Lung (tissue), 12 donors: ENCODE measurements around the gene MYLK3. TPM values are rescaled to one million over a fixed set of nuclear protein-coding genes. Genes with fewer than 3 reads are reported as not detected.
"Not testable (repeated sequence)": the region's sequence is repeated elsewhere in the genome, so short reads cannot be mapped to it uniquely, and the experiment has no call there.

Source experiments
- ATAC-seq: fragments of 200-7000 bp; cut with Tn5 transposase; one replicate; pipeline ENCODE4 v1.9.1; 2020; ENCODE audit warnings: moderate number of reproducible peaks; ENCODE audit not compliant: insufficient read depth, low FRiP score
- DNase-seq, 3 donors: peaks; one replicate each; pipeline ENCODE4 v3.0.0-alpha.2; 2013 to 2017
- H3K27ac ChIP-seq, 2 donors: one replicate each; pipeline ENCODE4 v1.5.1; 2013; ENCODE audit warnings: mild to moderate bottlenecking in 2 of 2, moderate library complexity in 2 of 2, control low read depth in 1 of 2, inconsistent platforms in 1 of 2, low read depth in 1 of 2, low read length in 1 of 2
- H3K27me3 ChIP-seq, 3 donors: one replicate each; pipeline ENCODE4 v1.5.1; 2013; ENCODE audit warnings: low read length in 2 of 3; ENCODE audit not compliant: control insufficient read depth in 3 of 3, insufficient read depth in 3 of 3
- H3K36me3 ChIP-seq, 4 donors: one replicate each; pipeline ENCODE4 v1.5.1; 2013; ENCODE audit warnings: low read length in 4 of 4, mild to moderate bottlenecking in 1 of 4, moderate library complexity in 1 of 4; ENCODE audit not compliant: control insufficient read depth in 4 of 4, insufficient read depth in 4 of 4
- H3K4me1 ChIP-seq, 5 donors: one replicate each; pipeline ENCODE4 v1.5.1; 2013; ENCODE audit warnings: low read length in 5 of 5, mild to moderate bottlenecking in 2 of 5, moderate library complexity in 1 of 5; ENCODE audit not compliant: control insufficient read depth in 5 of 5, insufficient read depth in 5 of 5
- H3K4me3 ChIP-seq: one replicate; pipeline ENCODE4 v1.5.1; 2013; ENCODE audit warnings: mild to moderate bottlenecking, control low read depth, moderate library complexity
- H3K9ac ChIP-seq, 2 donors: one replicate each; pipeline ENCODE4 v1.5.1; 2013; ENCODE audit warnings: low read length in 2 of 2, control low read depth in 1 of 2; ENCODE audit not compliant: insufficient read depth in 1 of 2
- H3K9me3 ChIP-seq, 4 donors: one replicate each; pipeline ENCODE4 v1.5.1; 2013; ENCODE audit warnings: low read length in 3 of 4, mild to moderate bottlenecking in 1 of 4, moderate library complexity in 1 of 4; ENCODE audit not compliant: control insufficient read depth in 4 of 4, insufficient read depth in 3 of 4
- CTCF ChIP-seq: IDR thresholded peaks from 2 replicates; pipeline ENCODE4 v1.5.1; 2012; ENCODE audit warnings: mild to moderate bottlenecking; ENCODE audit errors: control extremely low read depth, extremely low read depth
- WGBS, 2 donors: extraction: QIAGEN DNeasy Blood & Tissue Kit; methylation state at CpG; one replicate each; pipeline ENCODE4 v1.1.7; 2013; 5-methylcytosine and 5-hydroxymethylcytosine counted together
- polyA plus RNA-seq, 2 donors: library from polyadenylated mRNA; stranded (reverse); fragments of 200-250 nt; gene quantifications; one replicate each; pipeline ENCODE4 v1.2.1, GENCODE V29; 2013
- total RNA-seq, 2 donors: library from RNA; depleted of rRNA in 1 of 2; stranded (reverse); fragments of >200 nt in 1 of 2; gene quantifications; one replicate each; pipeline ENCODE4 v1.2.1, GENCODE V29; 2014 to 2021
- donor health status: control.
- donor health status: control.
- donor health status: Bipolar disorder and iron deficiency.
- donor health status: healthy.
- donor health status: DM: yes; HTN: yes; CAD: no.

The MYLK3 gene
- total and polyA plus RNA-seq, 4 donors, result 0.16 to 4.6 (median 1.4) TPM

GRCh38 chr16:46687486-46687885 lies 60.7 kb downstream of the MYLK3 start:
- Histone ChIP-seq H3K27ac (no peak overlapping the region), H3K4me3 (no peak overlapping the region), H3K9ac (peak overlapping the region in 1 of 2 donors; percentile 26), H3K9me3 (no peaks in the 10 kb centered on the region), H3K4me1 (peaks cover 9 to 35% (median 11%) of the 10 kb centered on the region in 5 donors), H3K27me3 (no peaks in the 10 kb centered on the region), H3K36me3 (peaks cover 0 to 5% (median 0%) of the 10 kb centered on the region in 4 donors)
- no peak for TF ChIP-seq CTCF
- 65 to 77% methylated on average over 9 of the region's 9 CpGs for WGBS, 2 donors
- DNase-seq (peak in 2 of 3 donors; percentile 1 to 9), ATAC-seq (no peak)

GRCh38 chr16:46686815-46687473 lies 61.2 kb downstream of the MYLK3 start:
- Histone ChIP-seq H3K4me1 (peaks cover 9 to 35% (median 11%) of the 10 kb centered on the region in 5 donors), H3K9me3 (no peaks in the 10 kb centered on the region), H3K36me3 (peaks cover 0 to 5% (median 0%) of the 10 kb centered on the region in 4 donors), H3K27ac (no peak overlapping the region), H3K27me3 (no peaks in the 10 kb centered on the region), H3K4me3 (no peak overlapping the region), H3K9ac (no peak overlapping the region)
- 44 to 49% methylated on average over 5 of the region's 5 CpGs for WGBS, 2 donors
- no peak for ATAC-seq
- no peak for TF ChIP-seq CTCF
- DNase-seq, result no peak

- peaks cover 5 to 20% (median 11%) of the 10 kb centered on the region in 4 donors for H3K36me3 ChIP-seq
- WGBS, 2 donors, result 90% methylated on average over 2 of the region's 2 CpGs
- DNase-seq, H3K9me3 ChIP-seq, ATAC-seq, H3K27ac ChIP-seq, H3K27me3 ChIP-seq, H3K4me1 ChIP-seq, H3K9ac ChIP-seq, H3K4me3 ChIP-seq: not testable (repeated sequence)
Measured at GRCh38 chr16:46681867-46682266, 66.3 kb downstream of the MYLK3 start.

GRCh38 chr16:46677943-46678342 lies 70.2 kb downstream of the MYLK3 start:
- DNase-seq, H3K9ac ChIP-seq, ATAC-seq, H3K4me1 ChIP-seq, H3K9me3 ChIP-seq, H3K27me3 ChIP-seq, H3K4me3 ChIP-seq, H3K27ac ChIP-seq: not testable (repeated sequence)
- peaks cover 11 to 42% (median 17%) of the 10 kb centered on the region in 4 donors for H3K36me3 ChIP-seq
- WGBS, 2 donors, result 96 to 100% methylated on average over 1 of the region's 1 CpG
